H54 (cell line): ENCODE measurements around the gene SHLD1.
A peak's percentile ranks its signal among the peaks of the same experiment; 100 is the strongest.
"Not testable (repeated sequence)": the region's sequence is repeated elsewhere in the genome, so short reads cannot be mapped to it uniquely, and the experiment has no call there.

Experiments
- DNase-seq: peaks from one replicate; pipeline ENCODE4 v3.0.0; 2011; ENCODE audit warnings: low spot score, mixed read lengths; ENCODE audit not compliant: insufficient read length
- FAIRE-seq: peaks from 3 replicates; lab custom pipeline; 2011; peaks lifted over from hg19 to GRCh38; lab: Jason Lieb, UNC
- POLR2A ChIP-seq: IDR thresholded peaks from 2 replicates; pipeline ENCODE4 v1.6.1; 2011; ENCODE audit warnings: low read depth, mild to moderate bottlenecking, low read length

The SHLD1 gene

DNA sequence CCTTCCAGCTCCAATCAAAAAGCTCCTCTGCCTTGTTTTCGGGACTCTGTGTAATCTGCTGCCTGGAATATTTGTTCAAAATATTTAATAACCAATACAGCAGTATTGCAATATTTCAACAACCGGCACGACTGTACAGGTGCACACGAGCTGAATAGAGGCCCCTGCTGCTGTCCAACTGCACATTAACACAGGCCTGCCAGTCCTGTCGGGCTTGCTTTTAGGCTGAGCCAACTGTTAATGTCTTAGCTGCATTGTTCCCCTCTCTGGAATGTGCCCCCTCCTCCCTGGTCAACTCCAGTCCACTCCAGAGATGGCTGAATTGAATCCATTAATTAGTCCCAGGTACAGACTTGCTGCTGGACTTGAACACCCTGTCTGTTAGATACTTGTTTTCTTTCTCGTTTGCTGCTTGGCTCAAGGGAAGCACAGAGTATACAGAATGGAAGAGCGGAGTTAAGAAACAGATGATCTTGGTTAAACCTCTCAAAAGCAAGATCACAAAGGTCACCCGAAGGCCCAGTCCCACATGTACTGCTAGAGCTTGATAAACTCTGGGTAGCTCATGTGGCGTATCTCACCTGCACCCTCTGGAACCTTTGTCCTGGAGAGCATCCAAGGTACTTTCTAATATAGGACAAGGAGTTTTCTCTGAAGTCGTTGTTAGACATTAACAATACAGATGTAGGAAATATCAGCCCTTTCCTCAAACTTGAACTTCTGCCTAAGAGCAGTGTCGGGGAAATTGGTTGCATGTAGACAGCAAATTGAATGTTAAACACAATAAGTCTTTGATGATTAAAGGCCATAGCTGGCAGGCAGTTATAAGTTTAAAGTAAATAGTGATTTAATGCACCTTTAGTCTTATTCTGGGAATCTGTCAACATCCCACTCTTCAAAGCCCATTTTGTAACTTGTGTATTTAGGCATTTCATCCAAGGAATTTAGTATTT lies 31.9 kb downstream of the SHLD1 start:
- no peak for TF ChIP-seq POLR2A
- FAIRE-seq (no peak), DNase-seq (no peak)

DNA sequence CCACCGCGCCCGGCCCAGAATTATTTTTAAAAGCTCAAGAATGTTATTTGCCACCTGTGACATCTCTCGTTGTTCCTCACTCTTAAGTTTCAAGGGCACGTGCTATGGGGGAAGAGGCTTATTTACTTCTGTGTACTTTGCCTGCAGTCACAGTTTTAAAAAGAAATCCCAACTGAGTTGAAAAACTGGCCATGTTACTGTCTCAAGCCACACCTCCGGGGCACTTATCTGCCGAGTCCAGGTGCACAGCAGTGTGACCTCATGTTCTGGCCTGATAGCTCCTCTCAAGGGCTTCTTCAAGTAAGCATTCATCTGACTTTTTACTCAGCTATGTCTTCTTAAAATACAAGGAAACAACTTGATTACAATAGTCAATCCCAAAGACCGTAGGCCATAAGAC lies 34.5 kb downstream of the SHLD1 start:
- FAIRE-seq (no peak), DNase-seq (no peak)
- TF ChIP-seq POLR2A, result no peak

DNA sequence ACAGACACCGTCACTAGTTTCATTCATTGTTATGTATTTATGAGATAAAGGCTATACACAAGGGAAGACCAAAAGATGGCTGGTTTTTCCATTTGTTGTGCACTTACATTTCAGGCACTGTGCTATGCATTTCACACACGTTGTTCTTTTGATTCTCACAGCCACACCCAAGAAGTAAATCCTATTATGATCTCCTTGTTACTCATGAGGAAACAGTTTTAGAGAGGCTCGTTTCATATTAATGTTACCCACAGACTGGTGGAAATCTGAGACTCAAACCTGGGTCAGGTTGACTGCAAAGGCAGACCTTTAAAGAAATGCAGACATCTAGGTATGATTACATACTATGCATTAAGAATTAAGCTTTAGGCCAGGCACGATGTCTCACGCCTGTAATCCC lies 34.9 kb downstream of the SHLD1 start:
- DNase-seq (no peak), FAIRE-seq (no peak)
- TF ChIP-seq POLR2A, result no peak

DNA sequence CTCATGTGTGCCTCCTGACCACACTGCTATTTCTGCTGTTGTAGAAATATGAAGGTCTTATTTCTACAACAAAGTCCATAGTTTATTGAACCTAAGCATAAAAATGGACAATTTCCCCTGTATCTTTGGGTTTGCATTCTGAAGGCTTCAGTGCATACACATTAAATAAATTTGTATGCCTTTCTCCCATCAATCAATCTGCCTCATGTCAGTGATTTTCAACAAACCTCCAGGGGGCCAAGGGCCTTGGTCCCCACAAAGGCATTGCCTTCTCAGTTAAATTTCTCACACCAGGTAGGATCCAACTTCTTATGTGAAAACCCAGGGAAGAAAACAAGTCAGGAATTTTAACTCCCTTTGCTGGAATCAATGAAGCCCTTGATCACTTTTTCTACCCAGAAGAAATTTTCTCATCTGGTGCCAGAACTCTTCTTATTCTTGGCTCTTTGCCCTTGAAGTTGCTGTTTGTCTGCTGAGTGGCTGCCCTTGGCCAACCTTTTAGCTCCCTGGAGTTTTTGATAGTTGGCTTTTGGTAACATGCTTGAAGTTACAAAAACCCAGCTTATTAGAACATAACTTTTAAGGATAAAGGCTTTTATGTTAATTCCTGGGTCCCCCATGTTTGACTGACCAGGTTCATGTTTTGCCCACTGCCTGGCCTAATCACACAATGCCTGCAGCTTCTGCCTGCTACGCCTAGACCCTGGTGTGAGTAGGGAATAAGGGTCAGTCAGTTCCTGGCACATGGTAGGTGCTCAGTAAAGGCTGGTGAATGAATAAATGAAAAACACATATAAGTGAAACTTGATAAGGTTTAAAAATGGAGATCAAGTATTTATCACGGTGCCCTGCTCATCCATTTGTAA lies 37.0 kb downstream of the SHLD1 start:
- DNase-seq (no peak), FAIRE-seq (peak; percentile 38)
- TF ChIP-seq POLR2A, result no peak

DNA sequence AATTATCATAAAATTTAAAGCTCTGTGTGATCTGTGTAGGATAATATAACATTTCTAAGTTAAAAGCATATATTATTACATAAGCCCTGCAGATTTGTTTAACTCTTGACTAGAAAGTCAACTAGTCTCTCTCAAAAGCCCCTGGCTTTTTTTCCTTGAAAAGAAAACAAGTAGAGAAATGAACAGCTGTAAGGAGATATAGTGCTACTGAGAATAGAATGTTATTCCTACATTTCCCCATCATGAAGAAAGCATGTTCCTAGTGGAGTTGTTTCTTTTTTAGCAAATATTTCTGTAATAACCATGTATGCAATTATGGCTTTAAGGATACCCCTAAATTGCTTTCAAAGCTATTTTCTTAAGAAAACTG lies 37.6 kb downstream of the SHLD1 start:
- FAIRE-seq, result no peak
- no peak for DNase-seq
- TF ChIP-seq POLR2A, result no peak

DNA sequence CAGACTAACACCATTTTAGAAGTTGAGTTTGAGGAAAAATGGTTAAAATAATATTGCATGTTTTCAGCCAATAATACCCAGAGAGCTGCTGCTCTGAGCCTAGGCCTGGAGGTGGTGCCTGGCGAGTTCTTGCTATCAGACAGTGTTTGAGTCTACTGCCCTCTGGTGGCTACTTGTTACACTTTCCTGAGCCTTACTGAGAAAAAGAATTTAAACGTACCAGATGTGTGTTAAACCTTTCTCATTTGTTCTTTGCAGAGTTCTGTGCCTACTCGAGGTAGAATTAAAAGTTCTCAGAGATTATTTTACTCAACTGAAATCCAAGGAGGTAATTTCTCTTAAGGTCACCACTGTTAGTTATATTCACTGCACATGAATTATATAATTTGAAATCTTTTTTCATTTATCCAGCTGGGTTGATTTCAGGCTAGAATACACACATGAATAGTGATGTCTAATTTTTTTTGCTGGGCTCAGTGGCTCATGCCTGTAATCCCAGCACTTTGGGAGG lies 38.2 kb downstream of the SHLD1 start:
- no peak for TF ChIP-seq POLR2A
- DNase-seq, result peak; percentile 68
- peak; percentile 93 for FAIRE-seq

DNA sequence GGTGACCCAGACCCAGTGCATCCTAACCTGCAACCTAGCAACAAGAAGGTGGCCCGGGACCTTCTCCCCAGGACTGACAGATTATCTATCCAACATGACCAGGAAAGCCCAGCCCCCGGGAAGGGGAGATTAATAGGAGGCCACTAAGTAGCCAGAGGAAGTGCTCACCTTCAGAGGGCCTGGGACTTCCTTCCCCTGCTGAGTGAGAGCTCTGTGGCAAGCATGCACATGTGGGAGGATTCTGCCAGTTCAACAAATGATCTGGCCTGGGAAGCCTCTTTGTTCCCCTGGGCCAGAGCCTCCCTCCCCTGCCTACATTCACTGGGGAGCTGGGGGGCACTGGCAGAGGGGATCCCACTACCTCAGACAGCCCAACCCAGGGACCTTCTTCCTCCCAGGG lies 39.6 kb downstream of the SHLD1 start:
- DNase-seq (no peak), FAIRE-seq (no peak)
- no peak for TF ChIP-seq POLR2A

DNA sequence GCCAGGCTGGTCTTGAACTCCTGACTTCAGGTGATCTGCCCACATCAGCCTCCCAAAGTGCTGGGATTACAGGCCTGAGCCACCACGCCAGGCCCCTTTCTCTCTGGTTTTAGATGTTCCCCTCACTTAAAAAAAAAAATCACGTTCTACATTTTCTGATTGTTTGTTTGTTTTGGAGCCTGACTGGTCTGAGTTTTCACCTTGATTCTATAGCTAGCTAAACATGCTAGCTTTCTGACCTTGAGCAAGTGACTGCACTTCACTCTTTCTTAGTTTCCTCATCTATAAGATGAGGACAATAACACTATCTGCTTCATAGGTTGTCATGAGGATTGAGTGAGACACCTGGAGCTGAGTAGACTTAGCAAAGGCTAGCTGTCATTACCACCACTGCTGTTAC lies 43.7 kb downstream of the SHLD1 start:
- no peak for TF ChIP-seq POLR2A
- FAIRE-seq, result no peak
- DNase-seq, result no peak

DNA sequence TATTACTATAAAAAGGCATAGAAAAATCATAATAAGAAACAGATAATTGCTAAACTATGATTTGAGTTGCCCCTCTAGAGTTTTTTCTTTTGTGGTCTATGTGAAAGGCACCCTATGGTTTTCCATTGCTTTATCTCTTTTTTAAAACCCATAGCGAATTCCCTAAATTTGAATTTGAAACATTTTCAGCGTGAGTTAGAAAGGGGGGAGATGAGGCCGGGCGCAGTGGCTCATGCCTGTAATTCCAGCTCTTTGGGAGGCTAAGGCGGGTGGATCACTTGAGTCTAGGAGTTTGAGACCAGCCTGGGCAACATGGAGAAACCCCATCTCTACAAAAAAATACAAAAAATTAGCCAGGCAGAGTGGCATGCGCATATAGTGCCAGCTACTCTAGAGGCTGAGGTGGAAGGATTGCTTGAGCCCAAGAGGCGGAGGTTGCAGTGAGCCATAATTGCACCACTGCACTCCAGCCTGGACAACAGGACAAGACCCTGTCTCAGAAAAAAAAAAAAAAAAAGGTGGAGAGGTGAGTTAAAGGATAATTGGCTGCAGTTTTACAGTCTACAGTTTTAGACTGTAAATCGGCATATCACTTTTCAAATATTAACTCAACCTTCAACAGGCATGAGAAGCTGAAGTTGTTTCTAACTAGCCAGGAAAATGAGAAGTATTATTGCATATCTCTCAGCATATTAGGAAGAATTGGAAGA lies 46.3 kb downstream of the SHLD1 start:
- no peak for TF ChIP-seq POLR2A
- FAIRE-seq (no peak), DNase-seq (no peak)

DNA sequence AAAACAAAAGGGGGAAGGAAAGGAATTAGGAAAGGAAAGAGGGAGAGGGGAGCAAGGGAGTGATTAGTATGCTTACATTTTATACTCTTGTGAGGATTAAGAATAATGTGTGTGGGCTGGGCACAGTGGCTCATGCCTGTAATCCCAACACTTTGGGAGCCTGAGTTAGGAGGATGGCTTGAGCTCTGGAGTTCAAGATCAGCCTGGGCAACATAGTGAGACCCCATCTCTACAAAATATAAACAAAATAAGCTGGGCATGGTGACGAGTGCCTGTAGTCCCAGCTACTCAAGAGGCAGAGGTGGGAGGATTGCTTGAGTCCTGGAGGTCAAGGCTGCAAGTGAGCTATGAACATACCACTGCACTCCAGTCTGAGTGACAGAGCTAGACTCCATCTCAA lies 47.0 kb downstream of the SHLD1 start:
- DNase-seq (no peak), FAIRE-seq (no peak)
- TF ChIP-seq POLR2A, result no peak

DNA sequence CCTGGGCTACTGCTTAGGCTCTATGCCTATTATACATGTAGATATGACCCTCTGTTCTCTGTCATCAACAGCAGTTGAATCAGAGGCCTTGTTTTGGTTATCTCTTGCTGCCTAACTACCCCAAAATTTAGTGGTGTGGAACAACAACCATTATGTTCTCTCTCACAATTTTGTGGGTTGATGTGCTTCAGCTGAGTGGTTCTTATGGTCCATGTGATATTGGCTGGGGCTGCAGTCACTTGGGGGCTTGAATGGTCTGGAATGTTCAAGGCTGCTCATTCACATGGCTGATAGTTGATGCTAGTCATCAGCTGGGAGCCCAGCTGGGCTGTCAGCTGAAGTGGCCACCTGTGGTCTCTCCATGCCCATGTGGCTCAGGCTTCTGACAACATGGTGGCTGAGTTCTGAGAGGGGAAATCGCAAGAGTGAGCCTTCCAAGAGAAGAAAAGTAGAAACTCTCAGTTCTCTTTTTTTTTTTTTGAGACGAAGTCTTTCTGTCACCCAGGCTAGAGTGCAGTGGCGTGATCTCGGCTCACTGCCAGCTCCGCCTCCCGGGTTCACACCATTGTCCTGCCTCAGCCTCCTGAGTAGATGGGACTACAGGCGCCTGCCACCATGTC lies 47.8 kb downstream of the SHLD1 start:
- no peak for FAIRE-seq

DNA sequence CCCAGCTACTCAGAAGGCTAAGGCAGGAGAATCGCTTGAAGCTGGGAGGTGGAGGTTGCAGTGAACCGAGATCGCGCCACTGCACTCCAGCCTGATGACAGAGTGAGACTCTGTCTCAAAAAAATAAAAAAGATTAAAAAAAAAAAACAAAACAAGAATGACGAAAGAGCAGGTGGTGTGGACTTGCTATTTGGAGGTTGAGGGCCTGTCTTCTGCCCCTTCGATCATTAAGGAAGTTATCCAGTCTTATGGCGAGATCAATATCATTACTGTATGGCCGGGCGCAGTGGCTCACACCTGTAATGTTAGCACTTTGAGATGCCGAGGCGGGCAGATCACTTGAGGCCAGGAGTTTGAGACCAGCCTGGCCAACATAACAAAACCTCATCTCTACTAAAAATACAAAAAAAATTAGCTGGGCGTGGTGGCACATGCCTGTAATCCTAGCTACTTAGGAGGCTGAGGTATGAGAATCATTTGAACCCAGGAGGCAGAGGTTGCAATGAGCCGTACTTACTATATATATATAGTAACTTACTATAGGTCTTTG lies 53.6 kb downstream of the SHLD1 start:
- not testable (repeated sequence) for FAIRE-seq, DNase-seq

More for the DNA sequence above, 47.8 kb downstream of the SHLD1 start:
- TF ChIP-seq POLR2A, result no peak
- no peak for DNase-seq

DNA sequence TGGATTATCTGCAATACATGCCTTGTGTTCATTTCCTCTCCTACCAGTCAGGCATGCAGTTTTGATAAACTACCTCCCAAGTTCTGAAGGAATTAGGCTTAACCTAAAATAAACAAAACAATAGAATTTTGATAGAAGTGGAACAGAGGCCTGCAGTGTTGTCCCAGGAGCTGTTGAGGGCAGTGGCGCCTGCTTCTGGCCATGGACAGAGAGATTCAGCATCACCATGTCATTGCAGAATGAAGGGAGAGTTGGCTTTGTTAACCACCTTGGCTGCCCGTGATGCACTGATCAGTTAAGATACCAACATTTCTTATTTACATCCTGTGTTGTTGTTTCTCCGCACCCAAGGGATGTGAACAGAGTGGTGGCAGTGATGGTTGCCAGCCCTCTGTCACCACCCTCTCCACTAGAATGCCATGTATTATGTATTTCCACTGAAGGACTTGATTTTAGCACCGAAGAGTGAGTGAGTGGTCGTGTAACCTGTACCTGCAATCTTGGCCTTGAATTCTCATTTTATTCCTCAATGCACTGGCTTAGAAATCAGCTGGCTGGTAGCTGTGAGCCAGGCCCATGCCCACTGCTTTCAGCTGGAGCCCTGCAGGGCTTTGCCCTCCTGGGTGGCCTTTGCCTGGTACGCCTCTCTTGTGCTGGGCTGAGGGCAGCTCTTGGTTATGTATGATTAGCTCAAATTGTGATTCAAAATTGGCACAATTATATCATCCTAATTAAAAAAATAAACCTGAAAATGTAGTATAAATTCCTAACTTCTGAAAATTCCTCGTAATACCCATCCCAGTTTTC lies 56.5 kb downstream of the SHLD1 start:
- DNase-seq (no peak), FAIRE-seq (no peak)
- TF ChIP-seq POLR2A, result no peak
